ENCODE data around the gene EFNB3.

DNA sequence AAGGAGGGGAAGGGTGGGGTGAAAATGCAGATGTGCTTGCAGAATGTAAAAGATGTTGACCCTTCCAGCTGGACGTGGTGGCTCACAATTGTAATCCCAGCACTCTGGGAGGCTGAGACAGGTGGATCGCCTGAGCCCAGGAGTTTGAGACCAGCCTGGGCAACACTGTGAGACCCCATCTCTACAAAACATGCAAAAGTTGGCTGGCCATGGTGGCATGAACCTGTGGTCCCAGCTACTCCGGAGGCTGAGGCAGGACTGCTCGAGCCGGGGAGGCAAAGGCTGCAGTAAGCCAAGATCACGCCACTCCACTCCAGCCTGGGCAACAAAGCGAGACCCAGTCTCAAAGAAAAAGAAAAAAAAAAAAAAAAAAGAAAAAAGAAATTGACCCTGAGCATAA is 36.5 kb upstream of the EFNB3 start:
- TF ChIP-seq POLR2A (IDR thresholded peaks at IDR 0.05; ENCODE audit: low read length) (no peak), CTCF (IDR thresholded peaks at IDR 0.05) (no peak)
